GM23248 (cell line): ENCODE data around the gene BAHCC1. TPM values are rescaled to one million over a fixed set of nuclear protein-coding genes. Genes with fewer than 3 reads are reported as not detected.

Experiments
- DNase-seq: peaks from one replicate; pipeline ENCODE4 v3.0.0-alpha.2; 2015
- H2AFZ ChIP-seq: fragments of 200-600 bp; sonication (generic); 2 replicates; pipeline ENCODE4 v1.6.1; 2016; ENCODE audit warnings: antibody characterized with exemption
- H3F3A ChIP-seq: fragments of 200-600 bp; sonication (generic); 2 replicates; pipeline ENCODE4 v1.6.1; 2016; ENCODE audit warnings: mild to moderate bottlenecking, antibody characterized with exemption, mixed run types; ENCODE audit not compliant: insufficient read depth
- H3K27ac ChIP-seq: fragments of 200-600 bp; sonication (generic); 2 replicates; pipeline ENCODE4 v1.5.1; 2016; ENCODE audit warnings: mild to moderate bottlenecking
- H3K27me3 ChIP-seq: fragments of 200-600 bp; sonication (generic); replicated peaks from 2 replicates; pipeline ENCODE4 v1.6.1; 2016; ENCODE audit warnings: mild to moderate bottlenecking; ENCODE audit not compliant: insufficient read depth
- H3K36me3 ChIP-seq: fragments of 200-600 bp; sonication (generic); 2 replicates; pipeline ENCODE4 v1.6.1; 2016; ENCODE audit warnings: low read depth, mild to moderate bottlenecking
- H3K4me1 ChIP-seq: fragments of 200-600 bp; sonication (generic); 2 replicates; pipeline ENCODE4 v1.6.1; 2016; ENCODE audit warnings: mild to moderate bottlenecking; ENCODE audit not compliant: insufficient read depth
- H3K4me2 ChIP-seq: fragments of 200-600 bp; sonication (generic); one replicate; pipeline ENCODE4 v1.6.1; 2016; ENCODE audit warnings: mild to moderate bottlenecking; ENCODE audit not compliant: unreplicated experiment
- H3K4me3 ChIP-seq: fragments of 200-600 bp; sonication (generic); 2 replicates; pipeline ENCODE4 v1.5.1; 2016; ENCODE audit warnings: mild to moderate bottlenecking
- H3K79me2 ChIP-seq: fragments of 200-600 bp; sonication (generic); 2 replicates; pipeline ENCODE4 v1.6.1; 2016; ENCODE audit warnings: mild to moderate bottlenecking; ENCODE audit not compliant: insufficient read depth
- H3K9ac ChIP-seq: fragments of 200-600 bp; sonication (generic); 2 replicates; pipeline ENCODE4 v1.6.1; 2016; ENCODE audit warnings: mild to moderate bottlenecking
- H3K9me2 ChIP-seq: fragments of 200-600 bp; sonication (generic); 2 replicates; pipeline ENCODE4 v1.6.1; 2016; ENCODE audit warnings: mixed run types, mild to moderate bottlenecking, moderate library complexity; ENCODE audit not compliant: insufficient read depth
- H3K9me3 ChIP-seq: fragments of 200-600 bp; sonication (generic); one replicate; pipeline ENCODE4 v1.6.1; 2017; ENCODE audit warnings: low read depth
- H4K20me1 ChIP-seq: fragments of 200-600 bp; sonication (generic); 2 replicates; pipeline ENCODE4 v1.6.0; 2016; ENCODE audit not compliant: insufficient read depth
- EZH2 ChIP-seq: fragments of 200-600 bp; sonication (generic); IDR thresholded peaks from 2 replicates; pipeline ENCODE4 v1.6.1; 2018; ENCODE audit warnings: antibody characterized with exemption, mild to moderate bottlenecking; ENCODE audit not compliant: insufficient read depth, poor library complexity, severe bottlenecking
- EZH2phosphoT487 ChIP-seq: fragments of 200-600 bp; sonication (generic); IDR thresholded peaks from 2 replicates; pipeline ENCODE4 v1.6.1; 2018; ENCODE audit warnings: antibody characterized with exemption, moderate library complexity, mild to moderate bottlenecking, low read depth; ENCODE audit not compliant: insufficient read depth
- WGBS, 2 experiments: methylation state at CpG; one replicate each; pipeline ENCODE4 v1.1.6; 2015 to 2017; ENCODE audit warnings: low lambda C conversion rate in 2 of 2, low coverage in 1 of 2; ENCODE audit errors: missing lambda C conversion rate in 2 of 2; 5-methylcytosine and 5-hydroxymethylcytosine counted together
- in situ Hi-C: fragments of 300-500 bp; cut with MboI; formaldehyde crosslinking; loops from 2 replicates; pipeline ENCODE4 v1.15.0; 2020
- polyA plus RNA-seq: library from polyadenylated mRNA; unstranded; fragments of >200 nt; fragmentation: Nextera tagmentation; extraction: Ambion mirVana; gene quantifications from 2 replicates; pipeline ENCODE4 v1.2.1, GENCODE V29; 2016
- total RNA-seq: library from RNA; depleted of rRNA; stranded (reverse); fragments of >200 nt; shearing (Covaris generic); gene quantifications from 2 replicates; pipeline ENCODE4 v1.2.3, GENCODE V29; 2014; rRNA removed

The BAHCC1 gene
- total RNA-seq: 3.0 and 5.2 TPM in 2 replicates
- polyA plus RNA-seq: 0.91 and 1.3 TPM in 2 replicates

- Histone ChIP-seq H2AFZ (peak within 1 kb of the TSS; percentile 13; the same call in 1 of the 2 replicates), H3K79me2 (peaks cover 67% of the 10 kb centered on the region), H3K4me1 (peaks cover 34% of the 10 kb centered on the region), H3K9me2 (no peaks in the 10 kb centered on the region), H3K36me3 (no peaks in the 10 kb centered on the region), H3K27me3 (no peaks in the 10 kb centered on the region), H3K27ac (peak within 1 kb of the TSS; percentile 89), H3K9ac (peak within 1 kb of the TSS; percentile 95), H3K4me3 (peak within 1 kb of the TSS; percentile 87), H4K20me1 (no peaks in the 10 kb centered on the region), H3F3A (peaks cover 7% of the 10 kb centered on the region; the same call in 1 of the 2 replicates), H3K4me2 (peak within 1 kb of the TSS; percentile 96), H3K9me3 (no peaks in the 10 kb centered on the region)
- peak; percentile 100 for DNase-seq
- in situ Hi-C loops: no loop called here
- WGBS, 2 experiments: 2% methylated on average over 35 to 39 of the region's 40 CpGs
- no peak for TF ChIP-seq EZH2
- TF ChIP-seq EZH2phosphoT487: no peak
Measured at GRCh38 chr17:81394921-81395599, at the start of gene BAHCC1. Gene BAHCC1, plus strand, starts transcription at chr17:81395457. Its CDS starts 4,283 bp downstream, at chr17:81399740.

- H3K36me3 ChIP-seq: no peaks in the 10 kb centered on the region; the same call in 1 of the 2 replicates
- H3K4me2 ChIP-seq: peak overlapping the region; percentile 82
- no peaks in the 10 kb centered on the region for H3K27me3 ChIP-seq
- no peaks in the 10 kb centered on the region for H3K9me3 ChIP-seq
- H3K9ac ChIP-seq: peak overlapping the region; percentile 78
- in situ Hi-C loops: no loop called here
- peak overlapping the region; percentile 73 for H2AFZ ChIP-seq
- peak overlapping the region; percentile 73 for H3K4me3 ChIP-seq
- peaks cover 41% of the 10 kb centered on the region for H3K79me2 ChIP-seq
- no peaks in the 10 kb centered on the region for H3K4me1 ChIP-seq
- 3 to 11% methylated on average over 22 to 58 of the region's 91 CpGs for WGBS, 2 experiments
- peak; percentile 99 for DNase-seq
- peaks cover 9% of the 10 kb centered on the region; the same call in 1 of the 2 replicates for H3F3A ChIP-seq
- H4K20me1 ChIP-seq: no peaks in the 10 kb centered on the region
- peak overlapping the region; percentile 92 for H3K27ac ChIP-seq
- no peaks in the 10 kb centered on the region for H3K9me2 ChIP-seq
- TF ChIP-seq EZH2phosphoT487 (no peak), EZH2 (no peak)
Measured at GRCh38 chr17:81346090-81346907, 49.0 kb upstream of the BAHCC1 start.

GRCh38 chr17:81346908-81347349, 48.3 kb upstream of the BAHCC1 start:
- Histone ChIP-seq H4K20me1 (no peaks in the 10 kb centered on the region), H3K36me3 (no peaks in the 10 kb centered on the region; the same call in 1 of the 2 replicates), H3K4me2 (peak overlapping the region; percentile 82), H3K9me3 (no peaks in the 10 kb centered on the region), H3K27ac (no peak overlapping the region), H3K4me1 (no peaks in the 10 kb centered on the region), H3K4me3 (peak overlapping the region; percentile 73), H3K9me2 (no peaks in the 10 kb centered on the region), H3F3A (peaks cover 9% of the 10 kb centered on the region; the same call in 1 of the 2 replicates), H3K79me2 (peaks cover 35% of the 10 kb centered on the region), H3K27me3 (no peaks in the 10 kb centered on the region), H2AFZ (peak overlapping the region; percentile 73; the same call in 1 of the 2 replicates), H3K9ac (peak overlapping the region; percentile 78)
- TF ChIP-seq EZH2 (no peak), EZH2phosphoT487 (no peak)
- in situ Hi-C loops: no loop called here
- 82 to 86% methylated on average over 11 of the region's 11 CpGs for WGBS, 2 experiments
- no peak for DNase-seq

GRCh38 chr17:81347437-81347836, 47.8 kb upstream of the BAHCC1 start:
- Histone ChIP-seq H3K9me2 (no peaks in the 10 kb centered on the region), H3K27me3 (no peaks in the 10 kb centered on the region), H3K36me3 (no peaks in the 10 kb centered on the region; the same call in 1 of the 2 replicates), H3K79me2 (peaks cover 30% of the 10 kb centered on the region), H3K9me3 (no peaks in the 10 kb centered on the region), H3K4me3 (no peak overlapping the region), H3F3A (peaks cover 9% of the 10 kb centered on the region; the same call in 1 of the 2 replicates), H3K9ac (no peak overlapping the region), H4K20me1 (no peaks in the 10 kb centered on the region), H3K4me1 (no peaks in the 10 kb centered on the region), H3K27ac (no peak overlapping the region), H3K4me2 (no peak overlapping the region), H2AFZ (no peak overlapping the region)
- DNase-seq: no peak
- 72 to 73% methylated on average over 4 of the region's 4 CpGs for WGBS, 2 experiments
- TF ChIP-seq EZH2phosphoT487 (no peak), EZH2 (no peak)
- in situ Hi-C loops: no loop called here
